HepG2 (cell line): ENCODE measurements around the gene CSNK2A1. TPM values are rescaled to one million over a fixed set of nuclear protein-coding genes. Genes with fewer than 3 reads are reported as not detected.

Experiments
- ATAC-seq: fragments of 200-7000 bp; cut with Tn5 transposase; 3 replicates; pipeline ENCODE4 v1.9.1; 2020; ENCODE audit warnings: mild to moderate bottlenecking, moderate library complexity
- BruUV-seq: library from RNA; stranded (reverse); fragments of 400-500 nt; replicated peaks from 2 replicates; lab custom pipeline; 2021; lab: Mats Ljungman, UMichigan
- CTCF ChIA-PET: fragments of 300-600 bp; formaldehyde crosslinking; extraction: SDS; loops from one replicate; lab custom pipeline; 2021; ENCODE audit warnings: low total read pairs, inconsistent platforms, low intra/inter-chr PET ratio; lab: Yijun Ruan, JAX
- POLR2A ChIA-PET: fragments of 350-600 bp; sonication (Branson Sonifier 250); formaldehyde crosslinking; loops from one replicate; lab custom pipeline; 2020; ENCODE audit warnings: antibody characterized with exemption, inconsistent platforms; lab: Yijun Ruan, JAX
- DNase-seq: peaks from one replicate; pipeline ENCODE4 v3.0.0-alpha.2; 2015; ENCODE audit warnings: low spot score
- FAIRE-seq: peaks from 3 replicates; lab custom pipeline; 2011; peaks lifted over from hg19 to GRCh38; lab: Jason Lieb, UNC
- H2AFZ ChIP-seq: one replicate; pipeline ENCODE4 v1.6.1; 2011; ENCODE audit warnings: low read length, inconsistent platforms
- H3K27ac ChIP-seq: fragments of 300-600 bp; 3 replicates; pipeline ENCODE4 v1.8.0; 2011; ENCODE audit warnings: mixed run types, mild to moderate bottlenecking, mixed read lengths, low read length, inconsistent platforms; ENCODE audit not compliant: insufficient read depth; ENCODE audit errors: extremely low read length
- H3K27me3 ChIP-seq, 2 experiments: fragments of 200-600 bp in 1 of 2; 2 replicates in 1 of 2; 3 replicates in 1 of 2; pipeline versions ENCODE4 v1.6.0 to v1.8.0; 2011; ENCODE audit warnings: low read length in 2 of 2, mild to moderate bottlenecking in 2 of 2, moderate library complexity in 2 of 2, inconsistent platforms in 1 of 2; ENCODE audit not compliant: insufficient read depth in 2 of 2, control insufficient read depth in 1 of 2
- H3K36me3 ChIP-seq, 2 experiments: fragments of 200-600 bp in 1 of 2; replicated peaks in 1 of 2; 2 replicates in 1 of 2; 3 replicates in 1 of 2; pipeline versions ENCODE4 v1.5.1 to v1.8.0; 2011; ENCODE audit warnings: low read length in 2 of 2, inconsistent platforms in 1 of 2; ENCODE audit not compliant: insufficient read depth in 2 of 2, control insufficient read depth in 1 of 2
- H3K4me1 ChIP-seq: 2 replicates; pipeline ENCODE4 v1.5.1; 2012; ENCODE audit warnings: low read length, inconsistent platforms; ENCODE audit not compliant: insufficient read depth
- H3K4me2 ChIP-seq: 2 replicates; pipeline ENCODE4 v1.6.0; 2011; ENCODE audit warnings: low read depth, low read length, inconsistent platforms
- H3K4me3 ChIP-seq, 3 experiments: fragments of 200-600 bp in 1 of 3; sonication (generic), shearing (Covaris generic) in 1 of 3; replicated peaks in 1 of 3; 2 replicates each; pipeline ENCODE4 v1.5.1; 2011 to 2016; ENCODE audit warnings: low read length in 3 of 3, inconsistent platforms in 2 of 3, low read depth in 2 of 3, mild to moderate bottlenecking in 2 of 3, control low read depth in 1 of 3, mixed read lengths in 1 of 3; ENCODE audit not compliant: insufficient read depth in 1 of 3
- H3K79me2 ChIP-seq: one replicate; pipeline ENCODE4 v1.6.1; 2011; ENCODE audit warnings: low read length, inconsistent platforms; ENCODE audit not compliant: insufficient read depth
- H3K9ac ChIP-seq: 2 replicates; pipeline ENCODE4 v1.6.0; 2011; ENCODE audit warnings: mild to moderate bottlenecking, low read depth, low read length, inconsistent platforms; ENCODE audit not compliant: insufficient read depth
- H3K9me3 ChIP-seq: 2 replicates; pipeline ENCODE4 v1.5.1; 2012; ENCODE audit warnings: mild to moderate bottlenecking, low read length
- H4K20me1 ChIP-seq: 2 replicates; pipeline ENCODE4 v1.6.0; 2011; ENCODE audit warnings: inconsistent platforms, mild to moderate bottlenecking, low read length, moderate library complexity; ENCODE audit not compliant: insufficient read depth
- MEIS2 ChIP-seq: sonication (generic); formaldehyde crosslinking; IDR thresholded peaks from 2 replicates; pipeline ENCODE4 v1.9.0; 2021; ENCODE audit warnings: mild to moderate bottlenecking, missing genetic modification reagents
- NFE2L2 ChIP-seq: fragments of 150-350 bp; IDR thresholded peaks from 2 replicates; pipeline ENCODE4 v1.6.1; 2014; ENCODE audit warnings: low read length
- ZNF512B ChIP-seq: sonication (generic); formaldehyde crosslinking; IDR thresholded peaks from 2 replicates; pipeline ENCODE4 v1.5.1; 2020; ENCODE audit warnings: missing genetic modification reagents, mild to moderate bottlenecking, borderline replicate concordance
- ZNF564 ChIP-seq: sonication (generic); formaldehyde crosslinking; IDR thresholded peaks from 2 replicates; pipeline ENCODE4 v1.8.1; 2023; ENCODE audit warnings: mild to moderate bottlenecking, missing genetic modification reagents
- ZNF629 ChIP-seq: sonication (generic); formaldehyde crosslinking; conservative IDR thresholded peaks from 2 replicates; pipeline ENCODE4 v1.5.0; 2020; ENCODE audit warnings: missing genetic modification reagents
- ZNF678 ChIP-seq: sonication (generic); formaldehyde crosslinking; IDR thresholded peaks from 2 replicates; pipeline ENCODE4 v1.4.0; 2020; ENCODE audit warnings: mild to moderate bottlenecking, missing genetic modification reagents
- ZNF687 ChIP-seq: sonication (generic); formaldehyde crosslinking; IDR thresholded peaks from 2 replicates; pipeline ENCODE4 v1.5.1; 2020; ENCODE audit warnings: mild to moderate bottlenecking, missing genetic modification reagents, moderate library complexity
- WGBS: methylation state at CpG from one replicate; pipeline ENCODE4 v1.1.6; 2017; ENCODE audit warnings: low lambda C conversion rate; 5-methylcytosine and 5-hydroxymethylcytosine counted together
- in situ Hi-C: cut with HindIII; loops from 2 replicates; pipeline ENCODE4 v1.10.0; 2017; ENCODE audit warnings: low pct_unique_long_range_greater_than_20kb; ENCODE audit not compliant: extremely low pct_ligation_motif_present
- intact Hi-C: fragments of 100-400 bp; cut with micrococcal nuclease; formaldehyde crosslinking; loops from one replicate; pipeline ENCODE4 v1.10.0; 2022; ENCODE audit not compliant: unreplicated experiment
- polyA plus RNA-seq, 8 experiments: library from polyadenylated mRNA; depleted of rRNA in 3 of 8; stranded (reverse) in 7 of 8; unstranded in 1 of 8; fragments of >200 nt; fragmentation: Illumina TruSeq in 4 of 8; extraction: Trizol in 4 of 8; gene quantifications; 2 replicates each; pipeline versions ENCODE4 v1.2.1 to v1.2.3, GENCODE V29; 2011 to 2016; ENCODE audit warnings: low read depth in 4 of 8, missing spikeins in 1 of 8, mixed read lengths in 1 of 8; ENCODE audit not compliant: insufficient read depth in 1 of 8
- total RNA-seq, 5 experiments: library from RNA; depleted of rRNA; stranded (reverse); fragments of >200 nt; fragmentation: Illumina TruSeq; extraction: Trizol; gene quantifications; 2 replicates each; pipeline ENCODE4 v1.2.3, GENCODE V29; 2016; ENCODE audit warnings: low read depth in 1 of 5
- TF ChIP-seq, protein P1 (sequence below): sonication (generic); formaldehyde crosslinking; conservative IDR thresholded peaks from 2 replicates; pipeline ENCODE4 v1.8.0; 2022; ENCODE audit warnings: low read depth, missing genetic modification reagents

The CSNK2A1 gene
- total and polyA plus RNA-seq, 2 of the 13 experiments (the other 11 are each of a cell fraction or from before 2014, with no cell fraction given) = 153 to 231 TPM

DNA sequence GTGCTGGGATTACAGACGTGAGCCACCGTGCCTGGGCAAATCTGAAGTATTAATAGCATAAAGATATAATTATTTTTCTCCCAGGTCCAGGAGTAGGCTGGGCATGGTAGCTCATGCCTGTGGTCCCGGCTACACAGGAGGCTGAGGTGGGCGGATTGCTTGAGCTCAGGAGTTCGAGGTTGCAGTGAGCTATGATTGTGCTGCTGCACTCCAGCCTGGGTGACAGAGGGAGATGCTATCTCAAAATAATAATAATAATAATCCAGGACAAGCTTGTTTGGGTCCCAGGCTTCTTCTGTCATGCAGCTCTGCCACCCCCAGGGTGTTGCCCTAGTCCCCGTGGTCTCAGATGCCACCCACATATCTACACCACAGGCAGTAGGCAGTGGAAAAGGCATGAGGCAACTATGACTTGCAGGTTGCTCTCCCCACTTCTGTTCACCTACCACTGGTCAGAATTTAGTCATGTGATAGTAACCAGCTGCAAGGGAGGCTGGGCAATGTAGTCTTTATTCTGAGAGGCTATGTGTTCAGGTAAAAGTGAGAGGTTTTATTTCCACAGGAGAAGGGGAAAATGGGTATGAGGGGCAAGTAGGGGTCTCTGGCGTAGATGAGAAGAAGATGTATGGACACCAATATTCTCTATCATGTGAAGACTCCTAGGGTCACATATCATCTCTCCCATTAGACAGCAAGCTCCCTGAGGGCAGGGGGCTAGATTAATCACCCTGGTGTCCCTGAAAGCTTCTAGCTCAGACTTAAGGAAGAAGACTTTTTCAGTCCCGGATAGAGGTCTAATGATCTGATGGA, 40.8 kb upstream of the CSNK2A1 start (continued):
- no peak for TF ChIP-seq ZNF687 (CRISPR knock-in tag)
- no peak for TF ChIP-seq MEIS2 (CRISPR knock-in tag)
- 0 out of 2 replicates have a peak, but pooled peaks have one; percentile 32 for TF ChIP-seq NFE2L2
- TF ChIP-seq, protein P1, sequence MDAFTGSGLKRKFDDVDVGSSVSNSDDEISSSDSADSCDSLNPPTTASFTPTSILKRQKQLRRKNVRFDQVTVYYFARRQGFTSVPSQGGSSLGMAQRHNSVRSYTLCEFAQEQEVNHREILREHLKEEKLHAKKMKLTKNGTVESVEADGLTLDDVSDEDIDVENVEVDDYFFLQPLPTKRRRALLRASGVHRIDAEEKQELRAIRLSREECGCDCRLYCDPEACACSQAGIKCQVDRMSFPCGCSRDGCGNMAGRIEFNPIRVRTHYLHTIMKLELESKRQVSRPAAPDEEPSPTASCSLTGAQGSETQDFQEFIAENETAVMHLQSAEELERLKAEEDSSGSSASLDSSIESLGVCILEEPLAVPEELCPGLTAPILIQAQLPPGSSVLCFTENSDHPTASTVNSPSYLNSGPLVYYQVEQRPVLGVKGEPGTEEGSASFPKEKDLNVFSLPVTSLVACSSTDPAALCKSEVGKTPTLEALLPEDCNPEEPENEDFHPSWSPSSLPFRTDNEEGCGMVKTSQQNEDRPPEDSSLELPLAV (CRISPR knock-in tag) = no peak

- Histone ChIP-seq H3K36me3 (no peaks in the 10 kb centered on the region), H3K4me3 (no peak overlapping the region), H3K27me3 (peaks cover 0 to 17% of the 10 kb centered on the region in 2 experiments; a peak in 3 of 5 replicates), H2AFZ (no peak overlapping the region), H3K79me2 (no peaks in the 10 kb centered on the region), H3K4me1 (no peaks in the 10 kb centered on the region), H3K4me2 (no peak overlapping the region), H4K20me1 (no peaks in the 10 kb centered on the region), H3K9me3 (no peaks in the 10 kb centered on the region), H3K9ac (no peak overlapping the region), H3K27ac (no peak overlapping the region)
- WGBS = 4% methylated on average over 5 of the region's 5 CpGs
- in situ Hi-C loops = no loop called here
- FAIRE-seq (no peak), ATAC-seq (no peak), DNase-seq (no peak)
- ChIA-PET CTCF (no interaction called here), POLR2A (no interaction called here)
- intact Hi-C loops = no loop called here
- BruUV-seq = no TSS peak
- TF ChIP-seq ZNF564 (CRISPR knock-in tag) (no peak), MEIS2 (CRISPR knock-in tag) (no peak), ZNF512B (no peak), ZNF629 (CRISPR knock-in tag) (no peak), ZNF678 (CRISPR knock-in tag) (no peak)
These were observed 38.6 kb upstream of the CSNK2A1 start for GRCh38 chr20:582204-582603.
